ENCODE data around the gene IL20. TPM values are rescaled to one million over a fixed set of nuclear protein-coding genes. Genes with fewer than 3 reads are reported as not detected.

The IL20 gene
- total and polyA plus RNA-seq, 2 experiments from 2014 or later: not detected

- Histone ChIP-seq H4K20me1 (ENCODE audit: insufficient read depth) (no peaks in the 10 kb centered on the region), H3K36me3 (ENCODE audit: low read depth) (no peaks in the 10 kb centered on the region), H3F3A (ENCODE audit: insufficient read depth) (peaks cover 13% of the 10 kb centered on the region; the same call in 1 of the 2 replicates), H3K9me2 (ENCODE audit: insufficient read depth) (no peaks in the 10 kb centered on the region), H3K4me3 (no peak overlapping the region), H3K4me2 (ENCODE audit: unreplicated experiment) (no peak overlapping the region), H2AFZ (no peak overlapping the region), H3K27me3 (replicated peaks; ENCODE audit: insufficient read depth) (0 out of 2 replicates have a peak, but pooled peaks cover 3% of the 10 kb centered on the region), H3K27ac (no peak overlapping the region), H3K4me1 (ENCODE audit: insufficient read depth) (peaks cover 7% of the 10 kb centered on the region; the same call in 1 of the 2 replicates), H3K9me3 (ENCODE audit: low read depth) (no peaks in the 10 kb centered on the region), H3K79me2 (ENCODE audit: insufficient read depth) (no peaks in the 10 kb centered on the region), H3K9ac (no peak overlapping the region)
- 84 to 94% methylated on average over 2 of the region's 2 CpGs for WGBS, 2 experiments (ENCODE audit: low coverage in 1 of 2, low lambda C conversion rate in 2 of 2, missing lambda C conversion rate in 2 of 2)
- no peak for DNase-seq
- TF ChIP-seq EZH2 (IDR thresholded peaks at IDR 0.05; ENCODE audit: insufficient read depth, poor library complexity, severe bottlenecking) (no peak), EZH2phosphoT487 (IDR thresholded peaks at IDR 0.05; ENCODE audit: insufficient read depth, low read depth) (no peak)
- in situ Hi-C loops (cut with MboI): no loop called here
These were observed 9.6 kb upstream of the IL20 start for GRCh38 chr1:206855859-206856258.

GRCh38 chr1:206856674-206857464 lies 8.6 kb upstream of the IL20 start:
- Histone ChIP-seq H4K20me1 (ENCODE audit: insufficient read depth) (no peaks in the 10 kb centered on the region), H3K79me2 (ENCODE audit: insufficient read depth) (no peaks in the 10 kb centered on the region), H3K27ac (no peak overlapping the region), H3K9me2 (ENCODE audit: insufficient read depth) (no peaks in the 10 kb centered on the region), H3F3A (ENCODE audit: insufficient read depth) (peaks cover 5% of the 10 kb centered on the region; the same call in 1 of the 2 replicates), H3K4me1 (ENCODE audit: insufficient read depth) (no peaks in the 10 kb centered on the region), H3K9ac (no peak overlapping the region), H3K36me3 (ENCODE audit: low read depth) (no peaks in the 10 kb centered on the region), H2AFZ (no peak overlapping the region), H3K4me2 (ENCODE audit: unreplicated experiment) (no peak overlapping the region), H3K27me3 (replicated peaks; ENCODE audit: insufficient read depth) (0 out of 2 replicates have a peak, but pooled peaks cover 3% of the 10 kb centered on the region), H3K9me3 (ENCODE audit: low read depth) (no peaks in the 10 kb centered on the region), H3K4me3 (no peak overlapping the region)
- 79 to 82% methylated on average over 5 of the region's 5 CpGs for WGBS, 2 experiments (ENCODE audit: low coverage in 1 of 2, low lambda C conversion rate in 2 of 2, missing lambda C conversion rate in 2 of 2)
- no peak for TF ChIP-seq EZH2 (IDR thresholded peaks at IDR 0.05; ENCODE audit: insufficient read depth, poor library complexity, severe bottlenecking)
- TF ChIP-seq EZH2phosphoT487 (IDR thresholded peaks at IDR 0.05; ENCODE audit: insufficient read depth, low read depth): no peak
- in situ Hi-C loops (cut with MboI): no loop called here
- DNase-seq: peak; percentile 31

GRCh38 chr1:206859082-206859521 lies 6.3 kb upstream of the IL20 start:
- Histone ChIP-seq H2AFZ (no peak overlapping the region), H3K9me3 (ENCODE audit: low read depth) (no peaks in the 10 kb centered on the region), H3K27me3 (replicated peaks; ENCODE audit: insufficient read depth) (0 out of 2 replicates have a peak, but pooled peaks cover 3% of the 10 kb centered on the region), H3K36me3 (ENCODE audit: low read depth) (no peaks in the 10 kb centered on the region), H3K4me3 (no peak overlapping the region), H3K4me2 (ENCODE audit: unreplicated experiment) (no peak overlapping the region), H3K4me1 (ENCODE audit: insufficient read depth) (no peaks in the 10 kb centered on the region), H3K9ac (no peak overlapping the region), H3K9me2 (ENCODE audit: insufficient read depth) (no peaks in the 10 kb centered on the region), H3F3A (ENCODE audit: insufficient read depth) (no peaks in the 10 kb centered on the region), H3K79me2 (ENCODE audit: insufficient read depth) (no peaks in the 10 kb centered on the region), H4K20me1 (ENCODE audit: insufficient read depth) (no peaks in the 10 kb centered on the region), H3K27ac (no peak overlapping the region)
- 52 to 60% methylated on average over 5 of the region's 5 CpGs for WGBS, 2 experiments (ENCODE audit: low coverage in 1 of 2, low lambda C conversion rate in 2 of 2, missing lambda C conversion rate in 2 of 2)
- in situ Hi-C loops (cut with MboI): no loop called here
- DNase-seq: no peak
- TF ChIP-seq EZH2phosphoT487 (IDR thresholded peaks at IDR 0.05; ENCODE audit: insufficient read depth, low read depth) (no peak), EZH2 (IDR thresholded peaks at IDR 0.05; ENCODE audit: insufficient read depth, poor library complexity, severe bottlenecking) (no peak)

GRCh38 chr1:206860165-206860564 lies 5.3 kb upstream of the IL20 start:
- H3K9me2 ChIP-seq (ENCODE audit: insufficient read depth): no peaks in the 10 kb centered on the region
- no peaks in the 10 kb centered on the region for H3K36me3 ChIP-seq (ENCODE audit: low read depth)
- no peak overlapping the region for H3K4me2 ChIP-seq (ENCODE audit: unreplicated experiment)
- H3K27me3 ChIP-seq (replicated peaks; ENCODE audit: insufficient read depth): 0 out of 2 replicates have a peak, but pooled peaks cover 3% of the 10 kb centered on the region
- H3K79me2 ChIP-seq (ENCODE audit: insufficient read depth): no peaks in the 10 kb centered on the region
- H4K20me1 ChIP-seq (ENCODE audit: insufficient read depth): no peaks in the 10 kb centered on the region
- TF ChIP-seq EZH2phosphoT487 (IDR thresholded peaks at IDR 0.05; ENCODE audit: insufficient read depth, low read depth) (no peak), EZH2 (IDR thresholded peaks at IDR 0.05; ENCODE audit: insufficient read depth, poor library complexity, severe bottlenecking) (no peak)
- no peak overlapping the region for H3K27ac ChIP-seq
- peaks cover 2% of the 10 kb centered on the region; the same call in 1 of the 2 replicates for H3K4me1 ChIP-seq (ENCODE audit: insufficient read depth)
- no peak for DNase-seq
- 74 to 78% methylated on average over 4 of the region's 4 CpGs for WGBS, 2 experiments (ENCODE audit: low coverage in 1 of 2, low lambda C conversion rate in 2 of 2, missing lambda C conversion rate in 2 of 2)
- no peaks in the 10 kb centered on the region for H3F3A ChIP-seq (ENCODE audit: insufficient read depth)
- H3K4me3 ChIP-seq: no peak overlapping the region
- in situ Hi-C loops (cut with MboI): no loop called here
- H2AFZ ChIP-seq: no peak overlapping the region
- no peaks in the 10 kb centered on the region for H3K9me3 ChIP-seq (ENCODE audit: low read depth)
- no peak overlapping the region for H3K9ac ChIP-seq
